Thyroid gland (tissue), 4 donors: ENCODE data around the gene PNMA5.

Experiments used
- CTCF ChIP-seq, 6 experiments: fragments of 200-600 bp in 3 of 6; fragments of 450-650 bp in 3 of 6; sonication (generic) in 3 of 6; IDR thresholded peaks; one replicate each; pipeline ENCODE4 v1.5.1; 2016 to 2019; ENCODE audit warnings: antibody characterized with exemption in 6 of 6, mild to moderate bottlenecking in 2 of 6, inconsistent platforms in 1 of 6, moderate library complexity in 1 of 6
- POLR2A ChIP-seq, 2 donors: fragments of 450-650 bp; IDR thresholded peaks; one replicate each; pipeline ENCODE4 v1.6.1; 2017; ENCODE audit warnings: antibody characterized with exemption in 2 of 2, mild to moderate bottlenecking in 2 of 2, moderate library complexity in 1 of 2

GRCh38 chrX:152949114-152949513, 44.8 kb downstream of the PNMA5 start:
- TF ChIP-seq CTCF (IDR thresholded peaks at IDR 0.05), result no peak
- no peak for TF ChIP-seq POLR2A (IDR thresholded peaks at IDR 0.05)
